ENCODE results near the gene ACTR3C. TPM values are rescaled to one million over a fixed set of nuclear protein-coding genes. Genes with fewer than 3 reads are reported as not detected.

Gene ACTR3C
- total and polyA plus RNA-seq, 2 of the 13 experiments (the other 11 are each of a cell fraction or from before 2014, with no cell fraction given), result 3.8 to 7.5 TPM

GRCh38 chr7:150370612-150371071 lies 47.3 kb upstream of the ACTR3C start (continued):
- no peak for TF ChIP-seq ZNF609 (CRISPR knock-in tag; IDR thresholded peaks at IDR 0.05; ENCODE audit: borderline replicate concordance)
- TF ChIP-seq TEAD3 (CRISPR knock-in tag; optimal IDR thresholded peaks at IDR 0.05; ENCODE audit: borderline replicate concordance), result peak; percentile 13
- TF ChIP-seq ZNF3 (CRISPR knock-in tag; IDR thresholded peaks at IDR 0.05), result no peak
- TF ChIP-seq ZNF558 (CRISPR knock-in tag; IDR thresholded peaks at IDR 0.05; ENCODE audit: borderline replicate concordance), result no peak
- no peak for TF ChIP-seq ZNF75D (CRISPR knock-in tag; IDR thresholded peaks at IDR 0.05; ENCODE audit: borderline replicate concordance)
- no peak for TF ChIP-seq IRF9 (CRISPR knock-in tag; IDR thresholded peaks at IDR 0.05; ENCODE audit: borderline replicate concordance)
- no peak for TF ChIP-seq THAP11 (CRISPR knock-in tag; IDR thresholded peaks at IDR 0.05)
- 0 out of 2 replicates have a peak, but pooled peaks have one; percentile 2 for TF ChIP-seq SMC3 (IDR thresholded peaks at IDR 0.05; ENCODE audit: low read length)
- no peak for TF ChIP-seq TFDP2 (CRISPR knock-in tag; IDR thresholded peaks at IDR 0.05)
- TF ChIP-seq GATAD2A (CRISPR knock-in tag; IDR thresholded peaks at IDR 0.05), result 0 out of 2 replicates have a peak, but pooled peaks have one; percentile 14
- no peak for TF ChIP-seq ZC3H13 (CRISPR knock-in tag; IDR thresholded peaks at IDR 0.05)
- no peak for TF ChIP-seq NFAT5 (CRISPR knock-in tag; IDR thresholded peaks at IDR 0.05)
- no peak for TF ChIP-seq ZNF343 (CRISPR knock-in tag; IDR thresholded peaks at IDR 0.05)
- TF ChIP-seq POLR2A (IDR thresholded peaks at IDR 0.05; ENCODE audit: insufficient read depth in 1 of 2, low read depth in 2 of 2, low read length in 2 of 2), result peak in 1 of 2 experiments; percentile 43; a peak in 1 of 4 replicates
- TF ChIP-seq RARA (CRISPR knock-in tag; IDR thresholded peaks at IDR 0.05), result 0 out of 2 replicates have a peak, but pooled peaks have one; percentile 18
- 0 out of 2 replicates have a peak, but pooled peaks have one; percentile 22 for TF ChIP-seq TGIF2 (CRISPR knock-in tag; IDR thresholded peaks at IDR 0.05)
- TF ChIP-seq ZBTB3 (CRISPR knock-in tag; IDR thresholded peaks at IDR 0.05; ENCODE audit: borderline replicate concordance, low read depth), result no peak

Data from HepG2 (cell line).